ENCODE results near the gene NIT2. TPM values are rescaled to one million over a fixed set of nuclear protein-coding genes. Genes with fewer than 3 reads are reported as not detected.

Gene NIT2
- total RNA-seq, 1 donor from 2014 or later: 54.3 TPM

- DNase-seq (ENCODE audit: low spot score, unreplicated experiment): no peak
- Mint-ChIP-seq H3K36me3 (ENCODE audit: insufficient read depth) (no peaks in the 10 kb centered on the region), H3K4me3 (ENCODE audit: low read depth) (no peak overlapping the region), H3K9me3 (ENCODE audit: low read depth) (no peaks in the 10 kb centered on the region), H3K27me3 (no peaks in the 10 kb centered on the region), H3K4me1 (ENCODE audit: low read depth) (peaks cover 20% of the 10 kb centered on the region), H3K27ac (no peak overlapping the region)
- TF ChIP-seq, protein P1, sequence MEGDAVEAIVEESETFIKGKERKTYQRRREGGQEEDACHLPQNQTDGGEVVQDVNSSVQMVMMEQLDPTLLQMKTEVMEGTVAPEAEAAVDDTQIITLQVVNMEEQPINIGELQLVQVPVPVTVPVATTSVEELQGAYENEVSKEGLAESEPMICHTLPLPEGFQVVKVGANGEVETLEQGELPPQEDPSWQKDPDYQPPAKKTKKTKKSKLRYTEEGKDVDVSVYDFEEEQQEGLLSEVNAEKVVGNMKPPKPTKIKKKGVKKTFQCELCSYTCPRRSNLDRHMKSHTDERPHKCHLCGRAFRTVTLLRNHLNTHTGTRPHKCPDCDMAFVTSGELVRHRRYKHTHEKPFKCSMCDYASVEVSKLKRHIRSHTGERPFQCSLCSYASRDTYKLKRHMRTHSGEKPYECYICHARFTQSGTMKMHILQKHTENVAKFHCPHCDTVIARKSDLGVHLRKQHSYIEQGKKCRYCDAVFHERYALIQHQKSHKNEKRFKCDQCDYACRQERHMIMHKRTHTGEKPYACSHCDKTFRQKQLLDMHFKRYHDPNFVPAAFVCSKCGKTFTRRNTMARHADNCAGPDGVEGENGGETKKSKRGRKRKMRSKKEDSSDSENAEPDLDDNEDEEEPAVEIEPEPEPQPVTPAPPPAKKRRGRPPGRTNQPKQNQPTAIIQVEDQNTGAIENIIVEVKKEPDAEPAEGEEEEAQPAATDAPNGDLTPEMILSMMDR (IDR thresholded peaks at IDR 0.05; ENCODE audit: unreplicated experiment): no peak
These were observed 62.4 kb downstream of the NIT2 start for GRCh38 chr3:100396967-100397366.

- no peak for DNase-seq (ENCODE audit: low spot score, unreplicated experiment)
- H3K27me3 Mint-ChIP-seq: no peaks in the 10 kb centered on the region
- peaks cover 2% of the 10 kb centered on the region for H3K36me3 Mint-ChIP-seq (ENCODE audit: insufficient read depth)
- H3K4me3 Mint-ChIP-seq (ENCODE audit: low read depth): peak overlapping the region; percentile 92
- H3K4me1 Mint-ChIP-seq (ENCODE audit: low read depth): peaks cover 33% of the 10 kb centered on the region
- TF ChIP-seq, protein P1 (IDR thresholded peaks at IDR 0.05; ENCODE audit: unreplicated experiment): no peak
- H3K27ac Mint-ChIP-seq: peak overlapping the region; percentile 56
- H3K9me3 Mint-ChIP-seq (ENCODE audit: low read depth): peaks cover 2% of the 10 kb centered on the region
These were observed 64.9 kb downstream of the NIT2 start for GRCh38 chr3:100399341-100400071.

DNA sequence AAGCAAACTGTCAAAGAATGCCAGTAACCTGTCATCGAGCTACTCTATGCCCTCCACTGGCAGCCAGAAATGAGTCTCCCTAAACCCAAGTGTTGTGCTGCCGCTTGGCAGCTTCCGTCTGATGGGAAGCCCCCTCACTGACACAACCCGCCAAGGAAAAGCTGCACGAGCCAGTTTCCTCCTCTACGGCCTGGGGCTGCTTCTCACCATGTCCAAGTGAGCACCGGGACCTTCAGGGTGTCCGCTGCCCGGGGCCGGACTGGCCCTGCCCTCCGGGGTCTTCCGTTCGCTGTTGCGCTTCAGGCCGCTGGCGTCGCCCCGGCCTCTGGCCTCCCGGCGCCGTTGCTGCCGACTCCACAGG lies 65.8 kb downstream of the NIT2 start:
- Mint-ChIP-seq H3K27ac (peak overlapping the region; percentile 86), H3K27me3 (no peaks in the 10 kb centered on the region)

GRCh38 chr3:100400780-100401673 lies 66.5 kb downstream of the NIT2 start, which contains the start of the genes LNP1 and TOMM70:
Gene LNP1, plus strand, starts transcription at chr3:100401539. Its CDS starts 28,191 bp downstream, at chr3:100429730.
Gene TOMM70, minus strand, starts transcription at chr3:100401089. Its CDS starts 140 bp downstream, at chr3:100400949.
- Mint-ChIP-seq H3K4me1 (ENCODE audit: low read depth) (peaks cover 32% of the 10 kb centered on the region), H3K27me3 (no peaks in the 10 kb centered on the region), H3K27ac (peak within 1 kb of the TSS; percentile 97), H3K4me3 (ENCODE audit: low read depth) (peak within 1 kb of the TSS; percentile 92), H3K9me3 (ENCODE audit: low read depth) (peaks cover 3% of the 10 kb centered on the region), H3K36me3 (ENCODE audit: insufficient read depth) (peaks cover 3% of the 10 kb centered on the region)
- peak; percentile 80 for DNase-seq (ENCODE audit: low spot score, unreplicated experiment)
- TF ChIP-seq, protein P1 (IDR thresholded peaks at IDR 0.05; ENCODE audit: unreplicated experiment): no peak

More for the DNA sequence above, 65.8 kb downstream of the NIT2 start:
- Mint-ChIP-seq H3K9me3 (ENCODE audit: low read depth) (peaks cover 3% of the 10 kb centered on the region), H3K4me3 (ENCODE audit: low read depth) (peak overlapping the region; percentile 92), H3K36me3 (ENCODE audit: insufficient read depth) (peaks cover 2% of the 10 kb centered on the region), H3K4me1 (ENCODE audit: low read depth) (peaks cover 34% of the 10 kb centered on the region)
- TF ChIP-seq, protein P1 (IDR thresholded peaks at IDR 0.05; ENCODE audit: unreplicated experiment): no peak
- DNase-seq (ENCODE audit: low spot score, unreplicated experiment): peak; percentile 10

GRCh38 chr3:100401674-100402041 lies 67.1 kb downstream of the NIT2 start:
- Mint-ChIP-seq H3K36me3 (ENCODE audit: insufficient read depth) (peaks cover 3% of the 10 kb centered on the region), H3K4me3 (ENCODE audit: low read depth) (peak overlapping the region; percentile 92), H3K9me3 (ENCODE audit: low read depth) (peaks cover 3% of the 10 kb centered on the region), H3K4me1 (ENCODE audit: low read depth) (peaks cover 32% of the 10 kb centered on the region), H3K27me3 (no peaks in the 10 kb centered on the region), H3K27ac (peak overlapping the region; percentile 97)
- peak; percentile 11 for DNase-seq (ENCODE audit: low spot score, unreplicated experiment)
- TF ChIP-seq, protein P1 (IDR thresholded peaks at IDR 0.05; ENCODE audit: unreplicated experiment): no peak
